Sigmoid colon (tissue), 4 donors: Measurements from ENCODE around the gene UBE2E1.

Experiments used
- EP300 ChIP-seq, 4 donors: sonication (generic); formaldehyde crosslinking; IDR thresholded peaks; one replicate each; pipeline ENCODE4 v1.6.1; 2017; ENCODE audit warnings: antibody characterized with exemption in 4 of 4
- POLR2A ChIP-seq, 2 donors: fragments of 450-650 bp; IDR thresholded peaks; one replicate each; pipeline ENCODE4 v1.6.1; 2016; ENCODE audit warnings: antibody characterized with exemption in 2 of 2, mild to moderate bottlenecking in 2 of 2, moderate library complexity in 2 of 2
- POLR2AphosphoS5 ChIP-seq, 4 donors: sonication (generic); formaldehyde crosslinking; IDR thresholded peaks; one replicate each; pipeline ENCODE4 v1.6.1; 2017; ENCODE audit warnings: antibody characterized with exemption in 4 of 4
- TF ChIP-seq, protein P1 (sequence below), 4 experiments: fragments of 450-650 bp in 3 of 4; fragments of 200-600 bp in 1 of 4; IDR thresholded peaks; one replicate each; pipeline ENCODE4 v1.5.1; 2016 to 2019; ENCODE audit warnings: antibody characterized with exemption in 4 of 4, mild to moderate bottlenecking in 3 of 4, moderate library complexity in 2 of 4

DNA sequence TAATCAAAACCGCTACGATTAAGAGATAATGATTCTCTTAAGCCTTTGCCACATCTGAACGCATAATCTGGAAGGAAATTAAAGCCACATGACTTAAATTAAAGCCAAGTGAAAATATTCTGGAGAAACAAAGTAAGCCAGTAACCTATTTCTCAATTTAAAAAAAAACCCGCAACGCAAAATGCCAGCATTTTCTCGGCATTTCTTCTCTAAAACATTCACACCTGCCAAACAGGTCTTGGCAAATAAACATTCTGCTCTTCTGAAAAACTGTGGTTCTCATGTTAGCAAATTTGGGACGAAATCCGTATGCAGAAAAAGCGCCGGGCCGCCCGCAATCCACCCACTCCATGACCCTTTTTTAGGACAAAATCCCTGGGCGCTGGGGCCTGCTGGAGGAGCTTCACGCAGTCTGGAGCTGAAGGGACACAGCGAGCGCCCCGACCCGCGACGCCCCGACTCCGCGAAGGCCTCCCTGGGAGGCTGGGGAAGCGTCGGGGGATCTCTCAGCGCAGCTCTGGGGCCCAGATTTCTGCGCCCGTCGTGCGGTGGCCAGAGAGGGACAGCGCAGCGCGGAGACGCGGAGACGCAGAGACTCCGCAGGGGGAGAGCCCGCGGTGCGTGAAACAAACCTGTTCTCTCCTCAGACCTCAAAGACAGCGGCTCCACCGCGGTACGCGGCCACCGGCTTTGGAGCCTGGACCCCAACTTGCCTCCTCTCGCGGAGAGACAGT is 110.6 kb downstream of the UBE2E1 start:
- TF ChIP-seq, protein P1, sequence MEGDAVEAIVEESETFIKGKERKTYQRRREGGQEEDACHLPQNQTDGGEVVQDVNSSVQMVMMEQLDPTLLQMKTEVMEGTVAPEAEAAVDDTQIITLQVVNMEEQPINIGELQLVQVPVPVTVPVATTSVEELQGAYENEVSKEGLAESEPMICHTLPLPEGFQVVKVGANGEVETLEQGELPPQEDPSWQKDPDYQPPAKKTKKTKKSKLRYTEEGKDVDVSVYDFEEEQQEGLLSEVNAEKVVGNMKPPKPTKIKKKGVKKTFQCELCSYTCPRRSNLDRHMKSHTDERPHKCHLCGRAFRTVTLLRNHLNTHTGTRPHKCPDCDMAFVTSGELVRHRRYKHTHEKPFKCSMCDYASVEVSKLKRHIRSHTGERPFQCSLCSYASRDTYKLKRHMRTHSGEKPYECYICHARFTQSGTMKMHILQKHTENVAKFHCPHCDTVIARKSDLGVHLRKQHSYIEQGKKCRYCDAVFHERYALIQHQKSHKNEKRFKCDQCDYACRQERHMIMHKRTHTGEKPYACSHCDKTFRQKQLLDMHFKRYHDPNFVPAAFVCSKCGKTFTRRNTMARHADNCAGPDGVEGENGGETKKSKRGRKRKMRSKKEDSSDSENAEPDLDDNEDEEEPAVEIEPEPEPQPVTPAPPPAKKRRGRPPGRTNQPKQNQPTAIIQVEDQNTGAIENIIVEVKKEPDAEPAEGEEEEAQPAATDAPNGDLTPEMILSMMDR (IDR thresholded peaks at IDR 0.05) = no peak
- TF ChIP-seq POLR2A (IDR thresholded peaks at IDR 0.05) (no peak), EP300 (IDR thresholded peaks at IDR 0.05) (no peak), POLR2AphosphoS5 (IDR thresholded peaks at IDR 0.05) (no peak)
